Tibial artery (tissue), 4 donors: ENCODE measurements around the gene CD33.
"Not testable (repeated sequence)": the region's sequence is repeated elsewhere in the genome, so short reads cannot be mapped to it uniquely, and the experiment has no call there.

ENCODE experiments used
- DNase-seq, 2 donors: peaks; one replicate each; pipeline ENCODE4 v3.0.0-alpha.2; 2019
- H3K27ac ChIP-seq, 2 donors: fragments of 200-600 bp; sonication (generic) in 1 of 2; 1 replicate in 1 of 2; 2 replicates in 1 of 2; pipeline ENCODE4 v1.5.1; 2018 to 2019; ENCODE audit warnings: mild to moderate bottlenecking in 1 of 2
- H3K27me3 ChIP-seq, 2 donors: fragments of 200-600 bp; sonication (generic) in 1 of 2; one replicate each; pipeline versions ENCODE4 v1.5.1 to v1.6.0; 2016 to 2019
- H3K36me3 ChIP-seq, 3 donors: fragments of 200-600 bp; sonication (generic) in 2 of 3; one replicate each; pipeline ENCODE4 v1.5.1; 2016 to 2019; ENCODE audit warnings: mild to moderate bottlenecking in 2 of 3
- H3K4me1 ChIP-seq, 4 donors: fragments of 200-600 bp; sonication (generic) in 2 of 4; 1 replicate in 3 of 4; 2 replicates in 1 of 4; pipeline ENCODE4 v1.5.1; 2016 to 2019
- H3K4me3 ChIP-seq, 2 donors: fragments of 200-600 bp; sonication (generic) in 1 of 2; 1 replicate in 1 of 2; 2 replicates in 1 of 2; pipeline ENCODE4 v1.5.1; 2018 to 2019; ENCODE audit warnings: mild to moderate bottlenecking in 2 of 2
- H3K9me3 ChIP-seq, 3 donors: fragments of 200-600 bp; sonication (generic) in 1 of 3; one replicate each; pipeline ENCODE4 v1.5.1; 2016 to 2019
- CTCF ChIP-seq, 2 experiments: fragments of 200-600 bp in 1 of 2; fragments of 450-650 bp in 1 of 2; IDR thresholded peaks; one replicate each; pipeline ENCODE4 v1.5.1; 2017 to 2019; ENCODE audit warnings: antibody characterized with exemption in 2 of 2, mild to moderate bottlenecking in 1 of 2, moderate library complexity in 1 of 2
- intact Hi-C: fragments of 100-400 bp; cut with DNase I; formaldehyde crosslinking; loops from one replicate; pipeline ENCODE4 v1.15.0; 2023; ENCODE audit warnings: low total_unique reads

CD33 gene

GRCh38 chr19:51210191-51210784 is 14.6 kb upstream of the CD33 start:
- no peak for TF ChIP-seq CTCF (IDR thresholded peaks at IDR 0.05)
- Histone ChIP-seq H3K4me3 (no peak overlapping the region), H3K27me3 (no peaks in the 10 kb centered on the region), H3K27ac (no peak overlapping the region), H3K4me1 (no peaks in the 10 kb centered on the region), H3K9me3 (no peaks in the 10 kb centered on the region), H3K36me3 (no peaks in the 10 kb centered on the region)
- intact Hi-C loops = no loop called here
- no peak for DNase-seq

- H3K9me3 ChIP-seq, H3K27me3 ChIP-seq, H3K4me1 ChIP-seq, intact Hi-C loops, H3K36me3 ChIP-seq, H3K27ac ChIP-seq, H3K4me3 ChIP-seq: not testable (repeated sequence)
- peak in 1 of 2 donors; percentile 51 for DNase-seq
Observed at GRCh38 chr19:51210874-51211361, 14.0 kb upstream of the CD33 start.

- no peaks in the 10 kb centered on the region for H3K9me3 ChIP-seq
- intact Hi-C loops = no loop called here
- no peak for TF ChIP-seq CTCF (IDR thresholded peaks at IDR 0.05)
- DNase-seq = no peak
- no peaks in the 10 kb centered on the region for H3K4me1 ChIP-seq
- H3K27ac ChIP-seq = no peak overlapping the region
- H3K27me3 ChIP-seq = no peaks in the 10 kb centered on the region
- no peaks in the 10 kb centered on the region for H3K36me3 ChIP-seq
- H3K4me3 ChIP-seq = no peak overlapping the region
Observed at GRCh38 chr19:51211833-51212232, 13.0 kb upstream of the CD33 start.

GRCh38 chr19:51219307-51219706 is 5.6 kb upstream of the CD33 start:
- no peak for DNase-seq
- no peaks in the 10 kb centered on the region for H3K27me3 ChIP-seq
- intact Hi-C loops = no loop called here
- no peak overlapping the region for H3K4me3 ChIP-seq
- no peak for TF ChIP-seq CTCF (IDR thresholded peaks at IDR 0.05)
- H3K36me3 ChIP-seq = no peaks in the 10 kb centered on the region
- no peak overlapping the region for H3K27ac ChIP-seq
- no peaks in the 10 kb centered on the region for H3K4me1 ChIP-seq
- no peaks in the 10 kb centered on the region for H3K9me3 ChIP-seq

GRCh38 chr19:51219971-51220370 is 4.9 kb upstream of the CD33 start:
- H3K9me3 ChIP-seq = no peaks in the 10 kb centered on the region
- H3K4me3 ChIP-seq = no peak overlapping the region
- no peak for DNase-seq
- H3K4me1 ChIP-seq = no peaks in the 10 kb centered on the region
- H3K36me3 ChIP-seq = no peaks in the 10 kb centered on the region
- H3K27ac ChIP-seq = no peak overlapping the region
- TF ChIP-seq CTCF (IDR thresholded peaks at IDR 0.05) = no peak
- intact Hi-C loops = no loop called here
- no peaks in the 10 kb centered on the region for H3K27me3 ChIP-seq

- intact Hi-C loops = no loop called here
- Histone ChIP-seq H3K36me3 (no peaks in the 10 kb centered on the region), H3K9me3 (no peaks in the 10 kb centered on the region), H3K4me1 (no peaks in the 10 kb centered on the region), H3K27ac (no peak overlapping the region), H3K4me3 (no peak overlapping the region), H3K27me3 (no peaks in the 10 kb centered on the region)
- no peak for TF ChIP-seq CTCF (IDR thresholded peaks at IDR 0.05)
- no peak for DNase-seq
Observed at GRCh38 chr19:51220996-51221395, 3.9 kb upstream of the CD33 start.
